ENCODE data around the gene IL17RB. TPM values are rescaled to one million over a fixed set of nuclear protein-coding genes. Genes with fewer than 3 reads are reported as not detected.
A peak's percentile ranks its signal among the peaks of the same experiment; 100 is the strongest.

IL17RB gene
- total RNA-seq, 3 donors from 2014 or later = 0.64 to 61.6 (median 46.5) TPM

GRCh38 chr3:53846851-53847155 is 435 bp downstream of the IL17RB start:
- H3K27ac ChIP-seq = peak overlapping the region; percentile 87 to 97
- H3K4me3 ChIP-seq = peak overlapping the region; percentile 55 to 81 (median 71)
- peaks cover 8 to 21% of the 10 kb centered on the region in 2 donors for H3K4me1 ChIP-seq
- DNase-seq (ENCODE audit: low spot score in 2 of 2) = no peak
- H3K9me3 ChIP-seq = no peaks in the 10 kb centered on the region
- intact Hi-C loops (cut with DNase I; ENCODE audit: low total_unique reads) = no loop called here
- no peak for TF ChIP-seq CTCF (IDR thresholded peaks at IDR 0.05)
- no peak for TF ChIP-seq POLR2AphosphoS5 (IDR thresholded peaks at IDR 0.05)
- no peak for TF ChIP-seq POLR2A (IDR thresholded peaks at IDR 0.05)
- no peaks in the 10 kb centered on the region for H3K27me3 ChIP-seq
- no peaks in the 10 kb centered on the region for H3K36me3 ChIP-seq

- no peak for DNase-seq (ENCODE audit: low spot score in 2 of 2)
- intact Hi-C loops (cut with DNase I; ENCODE audit: low total_unique reads) = loop anchor here (5.0 kb wide), 1 partner anchor 1047 kb away; no protein-coding TSS in a partner anchor
- Histone ChIP-seq H3K4me3 (no peak overlapping the region), H3K27ac (no peak overlapping the region), H3K36me3 (no peaks in the 10 kb centered on the region), H3K9me3 (no peaks in the 10 kb centered on the region), H3K27me3 (no peaks in the 10 kb centered on the region), H3K4me1 (no peaks in the 10 kb centered on the region)
- TF ChIP-seq CTCF (IDR thresholded peaks at IDR 0.05) (no peak), POLR2A (IDR thresholded peaks at IDR 0.05) (no peak)
Observed at GRCh38 chr3:53849916-53850315, 3.5 kb downstream of the IL17RB start.

GRCh38 chr3:53850895-53851294 is 4.5 kb downstream of the IL17RB start:
- Histone ChIP-seq H3K27me3 (no peaks in the 10 kb centered on the region), H3K27ac (no peak overlapping the region), H3K4me3 (no peak overlapping the region), H3K4me1 (no peaks in the 10 kb centered on the region), H3K36me3 (no peaks in the 10 kb centered on the region), H3K9me3 (no peaks in the 10 kb centered on the region)
- no peak for TF ChIP-seq CTCF (IDR thresholded peaks at IDR 0.05)
- no peak for TF ChIP-seq POLR2AphosphoS5 (IDR thresholded peaks at IDR 0.05)
- TF ChIP-seq POLR2A (IDR thresholded peaks at IDR 0.05) = no peak
- intact Hi-C loops (cut with DNase I; ENCODE audit: low total_unique reads) = loop anchor here (5.0 kb wide), 1 partner anchor 1046 kb away; no protein-coding TSS in a partner anchor
- no peak for DNase-seq (ENCODE audit: low spot score in 2 of 2)

GRCh38 chr3:53856964-53857363 is 10.6 kb downstream of the IL17RB start:
- Histone ChIP-seq H3K36me3 (no peaks in the 10 kb centered on the region), H3K4me1 (no peaks in the 10 kb centered on the region), H3K9me3 (no peaks in the 10 kb centered on the region), H3K4me3 (no peak overlapping the region), H3K27ac (no peak overlapping the region), H3K27me3 (no peaks in the 10 kb centered on the region)
- TF ChIP-seq POLR2AphosphoS5 (IDR thresholded peaks at IDR 0.05) (no peak), POLR2A (IDR thresholded peaks at IDR 0.05) (no peak), CTCF (IDR thresholded peaks at IDR 0.05) (no peak)
- DNase-seq (ENCODE audit: low spot score in 2 of 2) = no peak
- intact Hi-C loops (cut with DNase I; ENCODE audit: low total_unique reads) = no loop called here

GRCh38 chr3:53858096-53858741 is 11.9 kb downstream of the IL17RB start:
- no peak overlapping the region for H3K27ac ChIP-seq
- H3K36me3 ChIP-seq = no peaks in the 10 kb centered on the region
- no peak for DNase-seq (ENCODE audit: low spot score in 2 of 2)
- no peaks in the 10 kb centered on the region for H3K27me3 ChIP-seq
- no peak overlapping the region for H3K4me3 ChIP-seq
- H3K9me3 ChIP-seq = no peaks in the 10 kb centered on the region
- intact Hi-C loops (cut with DNase I; ENCODE audit: low total_unique reads) = no loop called here
- no peaks in the 10 kb centered on the region for H3K4me1 ChIP-seq
- TF ChIP-seq POLR2A (IDR thresholded peaks at IDR 0.05) (no peak), POLR2AphosphoS5 (IDR thresholded peaks at IDR 0.05) (no peak), CTCF (IDR thresholded peaks at IDR 0.05) (no peak)

Measured in breast epithelium (tissue), 4 donors.